Stimulated activated CD8-positive, alpha-beta memory T cell treated with anti-CD3 and anti-CD28 coated beads, Interleukin-15, amount 100 ng/mL, for 24 hours (primary cell): ENCODE data around the gene RTL10.

ENCODE experiments used
- DNase-seq: peaks from one replicate; pipeline ENCODE4 v3.0.0-alpha.2; 2020; ENCODE audit warnings: low read depth

Gene RTL10

GRCh38 chr22:19808873-19809478 lies 45.7 kb downstream of the RTL10 start:
- no peak for DNase-seq

- DNase-seq: no peak
Measured at GRCh38 chr22:19807914-19808872, 46.5 kb downstream of the RTL10 start.

GRCh38 chr22:19807161-19807913 lies 47.3 kb downstream of the RTL10 start:
- DNase-seq: no peak

GRCh38 chr22:19806213-19807160 lies 48.2 kb downstream of the RTL10 start:
- no peak for DNase-seq

GRCh38 chr22:19805821-19806212 lies 48.9 kb downstream of the RTL10 start:
- DNase-seq: no peak
